MM.1S (cell line): ENCODE results near the gene RSPH1.

Source experiments
- DNase-seq: peaks from one replicate; pipeline ENCODE4 v3.0.0-alpha.2; 2015
- H2AFZ ChIP-seq: fragments of 300-600 bp; sonication (generic); 2 replicates; pipeline ENCODE4 v1.6.0; 2016; ENCODE audit warnings: antibody characterized with exemption, low read length
- H3F3A ChIP-seq: fragments of 300-600 bp; sonication (generic); 2 replicates; pipeline ENCODE4 v1.6.1; 2016; ENCODE audit warnings: mild to moderate bottlenecking, antibody characterized with exemption, low read length, moderate library complexity, mixed read lengths; ENCODE audit not compliant: insufficient read depth
- H3K27ac ChIP-seq: fragments of 300-600 bp; sonication (generic); 2 replicates; pipeline ENCODE4 v1.5.1; 2016; ENCODE audit warnings: mild to moderate bottlenecking, low read length
- H3K27me3 ChIP-seq: fragments of 300-600 bp; sonication (generic); replicated peaks from 2 replicates; pipeline ENCODE4 v1.6.0; 2016; ENCODE audit warnings: low read length; ENCODE audit not compliant: insufficient read depth
- H3K36me3 ChIP-seq: fragments of 300-600 bp; sonication (generic); replicated peaks from 2 replicates; pipeline ENCODE4 v1.6.1; 2016; ENCODE audit warnings: mild to moderate bottlenecking, low read length, mixed read lengths; ENCODE audit not compliant: insufficient read depth
- H3K4me1 ChIP-seq: fragments of 300-600 bp; sonication (generic); 2 replicates; pipeline ENCODE4 v1.6.1; 2016; ENCODE audit warnings: low read length, mixed read lengths
- H3K4me2 ChIP-seq: fragments of 300-600 bp; sonication (generic); 2 replicates; pipeline ENCODE4 v1.6.0; 2016; ENCODE audit warnings: low read depth, low read length
- H3K4me3 ChIP-seq: fragments of 300-600 bp; sonication (generic); 2 replicates; pipeline ENCODE4 v1.5.1; 2016; ENCODE audit warnings: low read length, mixed read lengths
- H3K79me2 ChIP-seq: fragments of 300-600 bp; sonication (generic); 2 replicates; pipeline ENCODE4 v1.6.1; 2016; ENCODE audit warnings: mixed run types, low read length, mixed read lengths
- H3K9ac ChIP-seq: fragments of 300-600 bp; sonication (generic); 2 replicates; pipeline ENCODE4 v1.6.1; 2016; ENCODE audit warnings: low read length, mixed read lengths
- H3K9me2 ChIP-seq: fragments of 300-600 bp; sonication (generic); replicated peaks from 2 replicates; pipeline ENCODE4 v1.6.1; 2016; ENCODE audit warnings: mild to moderate bottlenecking, low read length, mixed read lengths; ENCODE audit not compliant: insufficient read depth
- H3K9me3 ChIP-seq: fragments of 300-600 bp; sonication (generic); replicated peaks from 2 replicates; pipeline ENCODE4 v1.6.1; 2016; ENCODE audit warnings: mild to moderate bottlenecking, low read length, mixed read lengths; ENCODE audit not compliant: insufficient read depth
- H4K20me1 ChIP-seq: fragments of 300-600 bp; sonication (generic); 2 replicates; pipeline ENCODE4 v1.6.1; 2016; ENCODE audit warnings: mild to moderate bottlenecking, low read length, moderate library complexity, mixed read lengths; ENCODE audit not compliant: insufficient read depth
- EZH2 ChIP-seq: fragments of 300-600 bp; sonication (generic); optimal IDR thresholded peaks from 2 replicates; pipeline ENCODE3; 2017; ENCODE audit warnings: low read depth, mild to moderate bottlenecking, antibody characterized with exemption, low read length, mixed read lengths
- EZH2phosphoT487 ChIP-seq: fragments of 300-600 bp; sonication (generic); IDR thresholded peaks from 2 replicates; pipeline ENCODE4 v1.6.1; 2018; ENCODE audit warnings: antibody characterized with exemption, low read length
- TF ChIP-seq, protein P1 (sequence below): fragments of 300-600 bp; sonication (generic); IDR thresholded peaks from 2 replicates; pipeline ENCODE4 v1.5.1; 2016; ENCODE audit warnings: antibody characterized with exemption, low read length, mixed read lengths

Gene RSPH1

DNA sequence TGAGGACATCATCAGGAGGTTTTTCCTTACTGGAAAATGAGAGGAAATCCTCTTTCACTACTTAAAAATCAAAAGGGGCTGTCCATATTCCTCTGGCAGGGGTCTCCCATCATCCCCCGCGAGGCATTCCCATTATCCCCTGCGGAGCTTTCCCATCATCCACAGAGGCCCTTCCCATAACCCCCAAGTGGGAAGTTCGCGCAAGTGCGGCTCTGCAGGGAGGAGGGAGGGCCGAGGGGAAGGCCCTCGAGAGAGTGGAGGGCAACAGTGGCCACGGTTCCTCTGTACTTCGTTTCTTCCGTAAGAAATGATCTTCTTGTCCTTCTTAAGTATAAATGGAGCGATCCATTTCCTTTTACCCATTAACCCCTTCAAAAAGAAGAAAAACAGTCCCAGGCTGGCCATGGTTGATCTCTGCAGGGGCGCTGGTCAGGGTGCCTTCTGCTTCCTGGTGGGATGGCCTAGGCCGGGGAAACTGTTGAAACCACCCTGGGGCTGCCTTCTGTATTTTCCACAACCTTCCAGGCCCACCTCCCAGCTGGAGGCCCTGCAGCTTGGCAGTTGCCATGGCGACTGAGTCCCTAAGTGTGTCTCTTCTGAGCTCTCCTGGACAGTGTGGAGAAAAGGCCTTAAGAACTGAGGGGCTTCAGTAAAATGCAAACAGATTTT, 3.6 kb upstream of the RSPH1 start:
- H3F3A ChIP-seq = peaks cover 6% of the 10 kb centered on the region; the same call in 1 of the 2 replicates
- no peak overlapping the region for H3K27ac ChIP-seq
- H3K4me3 ChIP-seq = no peak overlapping the region
- H3K27me3 ChIP-seq = peaks cover 53% of the 10 kb centered on the region
- H3K9me3 ChIP-seq = no peaks in the 10 kb centered on the region
- no peak overlapping the region for H2AFZ ChIP-seq
- no peak for TF ChIP-seq EZH2phosphoT487
- TF ChIP-seq, protein P1, sequence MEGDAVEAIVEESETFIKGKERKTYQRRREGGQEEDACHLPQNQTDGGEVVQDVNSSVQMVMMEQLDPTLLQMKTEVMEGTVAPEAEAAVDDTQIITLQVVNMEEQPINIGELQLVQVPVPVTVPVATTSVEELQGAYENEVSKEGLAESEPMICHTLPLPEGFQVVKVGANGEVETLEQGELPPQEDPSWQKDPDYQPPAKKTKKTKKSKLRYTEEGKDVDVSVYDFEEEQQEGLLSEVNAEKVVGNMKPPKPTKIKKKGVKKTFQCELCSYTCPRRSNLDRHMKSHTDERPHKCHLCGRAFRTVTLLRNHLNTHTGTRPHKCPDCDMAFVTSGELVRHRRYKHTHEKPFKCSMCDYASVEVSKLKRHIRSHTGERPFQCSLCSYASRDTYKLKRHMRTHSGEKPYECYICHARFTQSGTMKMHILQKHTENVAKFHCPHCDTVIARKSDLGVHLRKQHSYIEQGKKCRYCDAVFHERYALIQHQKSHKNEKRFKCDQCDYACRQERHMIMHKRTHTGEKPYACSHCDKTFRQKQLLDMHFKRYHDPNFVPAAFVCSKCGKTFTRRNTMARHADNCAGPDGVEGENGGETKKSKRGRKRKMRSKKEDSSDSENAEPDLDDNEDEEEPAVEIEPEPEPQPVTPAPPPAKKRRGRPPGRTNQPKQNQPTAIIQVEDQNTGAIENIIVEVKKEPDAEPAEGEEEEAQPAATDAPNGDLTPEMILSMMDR = 0 out of 2 replicates have a peak, but pooled peaks have one; percentile 3
- no peaks in the 10 kb centered on the region for H3K9me2 ChIP-seq
- peaks cover 15% of the 10 kb centered on the region for H3K4me1 ChIP-seq
- H4K20me1 ChIP-seq = no peaks in the 10 kb centered on the region
- no peak for DNase-seq
- H3K9ac ChIP-seq = no peak overlapping the region
- H3K79me2 ChIP-seq = no peaks in the 10 kb centered on the region
- no peak overlapping the region for H3K4me2 ChIP-seq
- H3K36me3 ChIP-seq = no peaks in the 10 kb centered on the region

DNA sequence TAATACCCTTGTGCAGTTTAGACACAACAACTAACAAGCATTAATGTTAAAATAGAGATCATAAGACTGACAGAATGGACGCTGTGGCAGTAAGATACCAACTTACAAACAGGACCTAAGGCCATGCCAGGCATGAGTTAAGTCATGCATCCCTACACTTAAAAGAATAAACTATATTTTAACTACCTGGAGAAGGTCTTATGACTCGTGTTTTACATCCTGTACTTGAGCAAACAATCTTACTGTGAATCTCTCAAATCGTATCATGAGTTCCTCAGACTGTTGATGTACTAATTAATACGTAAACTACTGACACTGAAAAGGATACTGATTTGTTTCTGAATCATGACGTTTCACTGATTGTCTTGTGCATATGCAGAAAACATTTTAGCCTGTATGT, 2.0 kb upstream of the RSPH1 start:
- H3K9ac ChIP-seq = no peak overlapping the region
- no peak for DNase-seq
- H3K4me1 ChIP-seq = peaks cover 14% of the 10 kb centered on the region
- no peaks in the 10 kb centered on the region for H3K79me2 ChIP-seq
- no peaks in the 10 kb centered on the region for H3K36me3 ChIP-seq
- no peak overlapping the region for H3K4me3 ChIP-seq
- no peak overlapping the region for H3K27ac ChIP-seq
- no peaks in the 10 kb centered on the region for H3K9me3 ChIP-seq
- no peaks in the 10 kb centered on the region for H4K20me1 ChIP-seq
- TF ChIP-seq, protein P1 = no peak
- TF ChIP-seq EZH2phosphoT487 (no peak), EZH2 (no peak)
- peaks cover 56% of the 10 kb centered on the region for H3K27me3 ChIP-seq
- no peak overlapping the region for H2AFZ ChIP-seq
- H3K4me2 ChIP-seq = no peak overlapping the region
- H3K9me2 ChIP-seq = no peaks in the 10 kb centered on the region
- peaks cover 6% of the 10 kb centered on the region; the same call in 1 of the 2 replicates for H3F3A ChIP-seq

DNA sequence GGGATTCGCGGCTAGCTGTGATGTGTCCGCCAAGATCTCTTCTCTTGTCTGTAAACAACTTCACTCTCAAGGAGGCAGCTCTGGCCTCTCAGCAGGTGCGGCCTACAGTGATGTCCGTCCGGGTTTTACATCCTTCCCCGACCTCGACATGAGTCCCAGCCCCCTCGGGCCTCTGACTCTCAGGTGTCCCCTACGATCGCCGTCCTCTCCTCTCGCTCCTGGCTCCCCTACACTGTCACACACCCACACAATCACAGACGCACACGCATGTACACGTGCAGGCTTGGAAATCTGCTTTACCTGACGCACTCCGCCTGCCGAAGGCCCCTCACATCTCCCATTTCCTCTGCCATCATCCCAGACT, 797 bp upstream of the RSPH1 start:
- Histone ChIP-seq H3K4me1 (peaks cover 14% of the 10 kb centered on the region), H3K36me3 (no peaks in the 10 kb centered on the region), H3K9me3 (no peaks in the 10 kb centered on the region), H3K9ac (peak overlapping the region; percentile 87), H3K4me3 (peak overlapping the region; percentile 82), H3F3A (peaks cover 6% of the 10 kb centered on the region; the same call in 1 of the 2 replicates), H2AFZ (peak overlapping the region; percentile 98), H3K27ac (peak overlapping the region; percentile 26; the same call in 1 of the 2 replicates), H3K27me3 (peaks cover 68% of the 10 kb centered on the region), H3K9me2 (no peaks in the 10 kb centered on the region), H3K79me2 (no peaks in the 10 kb centered on the region), H3K4me2 (peak overlapping the region; percentile 99), H4K20me1 (no peaks in the 10 kb centered on the region)
- DNase-seq = peak; percentile 36
- no peak for TF ChIP-seq EZH2
- TF ChIP-seq, protein P1 = no peak
- TF ChIP-seq EZH2phosphoT487 = no peak
